Ishikawa (cell line): ENCODE data around the gene GAA.

Experiments
- CEBPB ChIP-seq: IDR thresholded peaks from 2 replicates; pipeline ENCODE4 v1.6.1; 2012
- CREB1 ChIP-seq: IDR thresholded peaks from 2 replicates; pipeline ENCODE4 v1.6.1; 2012; ENCODE audit warnings: low read depth
- EGR1 ChIP-seq: IDR thresholded peaks from 2 replicates; pipeline ENCODE4 v1.6.1; 2012
- EP300 ChIP-seq: IDR thresholded peaks from 2 replicates; pipeline ENCODE4 v1.6.1; 2012; ENCODE audit warnings: borderline replicate concordance
- FOXM1 ChIP-seq: IDR thresholded peaks from 2 replicates; pipeline ENCODE4 v1.6.1; 2012; ENCODE audit warnings: low read depth, borderline replicate concordance
- MAX ChIP-seq: IDR thresholded peaks from 2 replicates; pipeline ENCODE4 v1.6.1; 2012
- NFIC ChIP-seq: IDR thresholded peaks from 2 replicates; pipeline ENCODE4 v1.6.1; 2012
- RAD21 ChIP-seq: IDR thresholded peaks from 2 replicates; pipeline ENCODE4 v1.6.1; 2012; ENCODE audit warnings: low read depth
- REST ChIP-seq: IDR thresholded peaks from 2 replicates; pipeline ENCODE4 v1.6.1; 2012; ENCODE audit warnings: low read depth, mild to moderate bottlenecking
- TAF1 ChIP-seq: IDR thresholded peaks from 2 replicates; pipeline ENCODE4 v1.6.1; 2012; ENCODE audit warnings: low read depth, mild to moderate bottlenecking
- TCF12 ChIP-seq: IDR thresholded peaks from 2 replicates; pipeline ENCODE4 v1.6.1; 2012; ENCODE audit warnings: low read depth
- TEAD4 ChIP-seq: IDR thresholded peaks from 2 replicates; pipeline ENCODE4 v1.6.1; 2012
- USF1 ChIP-seq: IDR thresholded peaks from 2 replicates; pipeline ENCODE4 v1.6.1; 2012
- YY1 ChIP-seq: IDR thresholded peaks from 2 replicates; pipeline ENCODE4 v1.6.1; 2012; ENCODE audit warnings: low read depth
- ZBTB7A ChIP-seq: IDR thresholded peaks from 2 replicates; pipeline ENCODE4 v1.6.1; 2012; ENCODE audit warnings: low read depth

The GAA gene

GRCh38 chr17:80102664-80103448 is 1.5 kb downstream of the GAA start:
- no peak for TF ChIP-seq NFIC
- no peak for TF ChIP-seq ZBTB7A
- no peak for TF ChIP-seq YY1
- no peak for TF ChIP-seq CEBPB
- TF ChIP-seq FOXM1 = no peak
- no peak for TF ChIP-seq TCF12
- TF ChIP-seq REST = no peak
- TF ChIP-seq TEAD4 = no peak
- TF ChIP-seq TAF1 = no peak
- TF ChIP-seq MAX = no peak
- no peak for TF ChIP-seq USF1

GRCh38 chr17:80103449-80104085 is 2.2 kb downstream of the GAA start:
- TF ChIP-seq CEBPB = no peak
- no peak for TF ChIP-seq EGR1
- TF ChIP-seq NFIC = no peak
- no peak for TF ChIP-seq ZBTB7A
- no peak for TF ChIP-seq TAF1
- TF ChIP-seq FOXM1 = no peak
- no peak for TF ChIP-seq RAD21
- no peak for TF ChIP-seq EP300
- TF ChIP-seq TEAD4 = no peak
- TF ChIP-seq MAX = no peak
- TF ChIP-seq CREB1 = no peak
- no peak for TF ChIP-seq USF1
- TF ChIP-seq REST = no peak
- TF ChIP-seq YY1 = no peak
- no peak for TF ChIP-seq TCF12

GRCh38 chr17:80104321-80104955 is 3.1 kb downstream of the GAA start:
- no peak for TF ChIP-seq MAX
- no peak for TF ChIP-seq EGR1
- TF ChIP-seq TEAD4 = no peak
- TF ChIP-seq CREB1 = no peak
- TF ChIP-seq TAF1 = no peak
- peak; percentile 61 for TF ChIP-seq REST
- peak; percentile 11; the same call in 1 of the 2 replicates for TF ChIP-seq TCF12
- TF ChIP-seq RAD21 = no peak
- TF ChIP-seq NFIC = no peak
- TF ChIP-seq ZBTB7A = no peak
- TF ChIP-seq CEBPB = no peak
- no peak for TF ChIP-seq USF1
- TF ChIP-seq EP300 = no peak
- TF ChIP-seq FOXM1 = no peak
- TF ChIP-seq YY1 = no peak
